Hypothalamus (tissue), 51 donors: ENCODE results near the gene MAFG.

Experiments
- DNase-seq, 51 donors: peaks; one replicate each; lab custom pipeline; 2025; lab: John Stamatoyannopoulos, UW

Gene MAFG

GRCh38 chr17:81912441-81913309 is 14.9 kb downstream of the MAFG start:
- no peak for DNase-seq

GRCh38 chr17:81911969-81912368 is 15.6 kb downstream of the MAFG start:
- DNase-seq, result no peak

GRCh38 chr17:81911277-81911961 is 16.1 kb downstream of the MAFG start, which contains the start of gene PCYT2:
PCYT2 (minus strand) TSS chr17:81911399; CDS start chr17:81911355, 44 bp downstream.
- peak; percentile 25 to 94 (median 83) for DNase-seq

GRCh38 chr17:81910840-81911276 is 16.7 kb downstream of the MAFG start:
- DNase-seq, result peak in 1 of 51 donors; percentile 41

- no peak for DNase-seq
These were observed 17.3 kb downstream of the MAFG start for GRCh38 chr17:81909966-81910839.

GRCh38 chr17:81909231-81909630 is 18.3 kb downstream of the MAFG start:
- no peak for DNase-seq

GRCh38 chr17:81908793-81909192 is 18.7 kb downstream of the MAFG start:
- no peak for DNase-seq

GRCh38 chr17:81907219-81908145 is 20.1 kb downstream of the MAFG start:
- DNase-seq, result no peak

- DNase-seq, result no peak
These were observed 20.9 kb downstream of the MAFG start for GRCh38 chr17:81906476-81907218.

GRCh38 chr17:81905993-81906392 is 21.5 kb downstream of the MAFG start:
- DNase-seq, result no peak

- no peak for DNase-seq
These were observed 22.1 kb downstream of the MAFG start for GRCh38 chr17:81905424-81905875.

- DNase-seq, result no peak
These were observed 22.7 kb downstream of the MAFG start for GRCh38 chr17:81904600-81905423.

- DNase-seq, result no peak
These were observed 23.5 kb downstream of the MAFG start for GRCh38 chr17:81903896-81904599.

GRCh38 chr17:81903415-81903831 is 24.1 kb downstream of the MAFG start:
- no peak for DNase-seq

- DNase-seq, result no peak
These were observed 24.7 kb downstream of the MAFG start for GRCh38 chr17:81902653-81903414.

- peak in 11 of 51 donors; percentile 13 to 59 (median 34) for DNase-seq
These were observed 25.4 kb downstream of the MAFG start, which contains the start of gene NPB for GRCh38 chr17:81902023-81902652. NPB (plus strand) TSS chr17:81902238; CDS start chr17:81902278, 40 bp downstream.
